GM21447 (cell line): ENCODE results near the gene OBSCN.

Experiments
- ATAC-seq: cut with Tn5 transposase; IDR thresholded peaks from one replicate; pipeline ENCODE4 v1.9.1; 2021; ENCODE audit not compliant: unreplicated experiment

Gene OBSCN

GRCh38 chr1:228304225-228304624 lies 96.4 kb downstream of the OBSCN start:
- ATAC-seq = no peak

- ATAC-seq = no peak
These were observed 97.0 kb downstream of the OBSCN start for GRCh38 chr1:228304766-228305395.

GRCh38 chr1:228305721-228306152 lies 97.9 kb downstream of the OBSCN start:
- ATAC-seq = no peak

- ATAC-seq = no peak
These were observed 98.7 kb downstream of the OBSCN start for GRCh38 chr1:228306275-228307217.

- ATAC-seq = no peak
These were observed 99.6 kb downstream of the OBSCN start for GRCh38 chr1:228307218-228308023.

- no peak for ATAC-seq
These were observed 100.3 kb downstream of the OBSCN start for GRCh38 chr1:228308085-228308601.

- no peak for ATAC-seq
These were observed 100.9 kb downstream of the OBSCN start for GRCh38 chr1:228308628-228309325.

- ATAC-seq = no peak
These were observed 101.7 kb downstream of the OBSCN start for GRCh38 chr1:228309326-228310067.

GRCh38 chr1:228310162-228310792 lies 102.4 kb downstream of the OBSCN start:
- no peak for ATAC-seq

- ATAC-seq = no peak
These were observed 103.2 kb downstream of the OBSCN start for GRCh38 chr1:228311091-228311490.

GRCh38 chr1:228312136-228312764 lies 104.4 kb downstream of the OBSCN start:
- no peak for ATAC-seq

- no peak for ATAC-seq
These were observed 105.9 kb downstream of the OBSCN start for GRCh38 chr1:228313536-228314277.

- ATAC-seq = no peak
These were observed 106.4 kb downstream of the OBSCN start for GRCh38 chr1:228314315-228314657.

- no peak for ATAC-seq
These were observed 107.0 kb downstream of the OBSCN start for GRCh38 chr1:228314658-228315483.

- ATAC-seq = no peak
These were observed 107.7 kb downstream of the OBSCN start for GRCh38 chr1:228315484-228315944.

GRCh38 chr1:228315945-228316588 lies 108.2 kb downstream of the OBSCN start:
- no peak for ATAC-seq
